ENCODE data around the gene GBF1.
A peak's percentile ranks its signal among the peaks of the same experiment; 100 is the strongest.
"Not testable (repeated sequence)": the region's sequence is repeated elsewhere in the genome, so short reads cannot be mapped to it uniquely, and the experiment has no call there.

The GBF1 gene

GRCh38 chr10:102300912-102301311, 55.6 kb downstream of the GBF1 start:
- H3K27me3 Mint-ChIP-seq, H3K4me3 Mint-ChIP-seq, ATAC-seq, H3K9me3 Mint-ChIP-seq, H3K27ac Mint-ChIP-seq: not testable (repeated sequence)
- H3K4me1 Mint-ChIP-seq, result peaks cover 15% of the 10 kb centered on the region
- H3K36me3 Mint-ChIP-seq, result peaks cover 12% of the 10 kb centered on the region

DNA sequence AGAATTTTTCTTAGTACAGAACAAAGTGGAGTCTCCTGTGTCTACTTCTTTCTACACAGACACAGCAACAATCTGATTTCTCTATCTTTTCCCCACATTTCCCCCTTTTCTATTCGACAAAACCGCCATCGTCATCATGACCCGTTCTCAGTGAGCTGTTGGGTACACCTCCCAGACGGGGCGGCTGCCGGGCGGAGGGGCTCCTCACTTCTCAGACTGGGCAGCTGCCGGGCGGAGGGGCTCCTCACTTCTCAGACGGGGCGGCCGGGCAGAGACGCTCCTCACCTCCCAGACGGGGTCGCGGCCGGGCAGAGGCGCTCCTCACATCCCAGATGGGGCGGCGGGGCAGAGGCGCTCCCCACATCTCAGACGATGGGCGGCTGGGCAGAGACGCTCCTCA, 56.0 kb downstream of the GBF1 start:
- ATAC-seq, H3K9me3 Mint-ChIP-seq, H3K27ac Mint-ChIP-seq, H3K4me3 Mint-ChIP-seq, H3K27me3 Mint-ChIP-seq: not testable (repeated sequence)
- peaks cover 14% of the 10 kb centered on the region for H3K36me3 Mint-ChIP-seq
- H3K4me1 Mint-ChIP-seq, result peaks cover 15% of the 10 kb centered on the region

DNA sequence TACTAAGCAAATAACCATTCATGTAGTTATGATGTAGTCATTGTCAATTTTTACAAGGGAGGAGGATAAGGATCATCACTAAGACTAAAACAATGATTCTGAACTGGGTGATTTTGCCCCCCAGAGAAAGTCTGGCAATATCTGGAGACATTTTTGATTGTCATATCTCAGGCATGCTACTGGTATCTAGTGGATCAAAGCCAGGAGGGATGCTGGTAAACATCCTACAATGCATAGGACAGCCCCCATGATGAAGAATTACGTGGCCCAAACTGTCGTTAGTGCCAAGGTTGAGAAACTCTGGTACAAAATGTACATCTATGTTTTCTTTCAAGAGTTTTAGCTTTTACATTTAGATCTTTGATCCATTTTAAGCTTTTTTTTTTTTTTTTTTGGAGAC, 57.3 kb downstream of the GBF1 start:
- Mint-ChIP-seq H3K36me3 (peaks cover 26% of the 10 kb centered on the region), H3K4me3 (no peak overlapping the region)

GRCh38 chr10:102306006-102306405, 60.7 kb downstream of the GBF1 start:
- H3K9me3 Mint-ChIP-seq, result no peaks in the 10 kb centered on the region
- ATAC-seq, result no peak
- H3K4me3 Mint-ChIP-seq, result no peak overlapping the region
- no peaks in the 10 kb centered on the region for H3K27me3 Mint-ChIP-seq
- peaks cover 24% of the 10 kb centered on the region for H3K36me3 Mint-ChIP-seq
- no peak overlapping the region for H3K27ac Mint-ChIP-seq
- peaks cover 19% of the 10 kb centered on the region for H3K4me1 Mint-ChIP-seq

More for the DNA sequence above, 57.3 kb downstream of the GBF1 start:
- Mint-ChIP-seq H3K4me1 (peaks cover 15% of the 10 kb centered on the region), H3K9me3 (no peaks in the 10 kb centered on the region), H3K27me3 (no peaks in the 10 kb centered on the region), H3K27ac (no peak overlapping the region)
- ATAC-seq, result no peak

DNA sequence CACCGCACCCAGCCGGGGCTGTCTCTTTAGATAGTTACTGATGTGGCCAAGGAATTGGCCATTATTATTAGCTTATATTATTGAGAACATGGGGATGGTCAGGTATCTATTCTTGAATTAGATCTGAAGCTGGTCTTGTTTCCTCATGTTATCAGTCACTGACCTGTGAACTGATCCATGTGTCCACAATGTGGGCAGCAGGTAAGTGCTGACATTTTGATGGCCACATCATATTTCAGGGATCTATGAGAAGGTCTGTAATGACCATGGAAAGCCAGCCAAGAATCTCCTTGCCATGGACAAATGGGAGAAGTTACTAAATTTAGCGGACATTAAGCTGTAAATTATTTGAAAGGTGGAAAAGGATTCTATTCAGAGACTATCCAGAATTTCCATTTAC, 61.4 kb downstream of the GBF1 start:
- Mint-ChIP-seq H3K27me3 (no peaks in the 10 kb centered on the region), H3K4me3 (no peak overlapping the region), H3K27ac (no peak overlapping the region), H3K4me1 (peaks cover 19% of the 10 kb centered on the region), H3K9me3 (no peaks in the 10 kb centered on the region), H3K36me3 (peaks cover 24% of the 10 kb centered on the region)
- no peak for ATAC-seq

DNA sequence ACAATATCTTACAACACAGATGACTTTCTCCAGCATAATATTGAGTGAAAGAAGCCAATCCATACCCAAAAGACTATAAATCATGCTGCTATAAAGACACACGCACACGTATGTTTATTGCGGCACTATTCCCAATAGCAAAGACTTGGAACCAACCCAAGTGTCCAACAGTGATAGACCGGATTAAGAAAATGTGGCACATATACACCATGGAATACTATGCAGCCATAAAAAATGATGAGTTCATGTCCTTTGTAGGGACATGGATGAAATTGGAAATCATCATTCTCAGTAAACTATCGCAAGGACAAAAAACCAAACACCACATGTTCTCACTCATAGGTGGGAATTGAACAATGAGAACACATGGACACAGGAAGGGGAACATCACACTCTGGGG, 63.0 kb downstream of the GBF1 start:
- H3K4me3 Mint-ChIP-seq, H3K27ac Mint-ChIP-seq, H3K9me3 Mint-ChIP-seq, H3K27me3 Mint-ChIP-seq, ATAC-seq: not testable (repeated sequence)
- Mint-ChIP-seq H3K36me3 (peaks cover 19% of the 10 kb centered on the region), H3K4me1 (peaks cover 25% of the 10 kb centered on the region)

- Mint-ChIP-seq H3K36me3 (peaks cover 19% of the 10 kb centered on the region), H3K9me3 (no peaks in the 10 kb centered on the region), H3K27ac (no peak overlapping the region), H3K27me3 (no peaks in the 10 kb centered on the region), H3K4me3 (no peak overlapping the region), H3K4me1 (peaks cover 25% of the 10 kb centered on the region)
- ATAC-seq, result no peak
Observed at GRCh38 chr10:102309236-102309635, 63.9 kb downstream of the GBF1 start.

DNA sequence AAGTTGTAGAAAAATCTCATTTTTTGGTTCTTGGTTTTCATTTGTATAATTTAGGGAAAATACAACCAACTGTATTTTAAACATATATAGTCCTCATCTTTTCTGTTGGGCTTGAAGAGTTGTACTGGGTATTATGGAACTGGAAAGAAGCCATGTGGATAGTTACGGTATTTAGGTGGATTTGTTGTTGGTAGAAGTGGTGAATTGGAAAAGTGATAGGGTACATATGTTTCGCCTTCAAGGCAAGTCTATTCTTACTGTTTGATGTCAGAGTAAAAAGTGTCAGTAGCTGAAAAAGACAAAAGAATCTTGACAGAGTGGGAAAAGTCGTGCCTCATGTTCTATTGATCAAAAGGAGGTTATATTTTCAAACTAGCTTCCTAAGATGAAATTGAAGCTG, 64.6 kb downstream of the GBF1 start:
- H3K27ac Mint-ChIP-seq, result no peak overlapping the region
- H3K36me3 Mint-ChIP-seq, result peaks cover 24% of the 10 kb centered on the region
- H3K27me3 Mint-ChIP-seq, result no peaks in the 10 kb centered on the region
- no peak for ATAC-seq
- no peaks in the 10 kb centered on the region for H3K9me3 Mint-ChIP-seq
- no peak overlapping the region for H3K4me3 Mint-ChIP-seq
- H3K4me1 Mint-ChIP-seq, result peaks cover 25% of the 10 kb centered on the region

DNA sequence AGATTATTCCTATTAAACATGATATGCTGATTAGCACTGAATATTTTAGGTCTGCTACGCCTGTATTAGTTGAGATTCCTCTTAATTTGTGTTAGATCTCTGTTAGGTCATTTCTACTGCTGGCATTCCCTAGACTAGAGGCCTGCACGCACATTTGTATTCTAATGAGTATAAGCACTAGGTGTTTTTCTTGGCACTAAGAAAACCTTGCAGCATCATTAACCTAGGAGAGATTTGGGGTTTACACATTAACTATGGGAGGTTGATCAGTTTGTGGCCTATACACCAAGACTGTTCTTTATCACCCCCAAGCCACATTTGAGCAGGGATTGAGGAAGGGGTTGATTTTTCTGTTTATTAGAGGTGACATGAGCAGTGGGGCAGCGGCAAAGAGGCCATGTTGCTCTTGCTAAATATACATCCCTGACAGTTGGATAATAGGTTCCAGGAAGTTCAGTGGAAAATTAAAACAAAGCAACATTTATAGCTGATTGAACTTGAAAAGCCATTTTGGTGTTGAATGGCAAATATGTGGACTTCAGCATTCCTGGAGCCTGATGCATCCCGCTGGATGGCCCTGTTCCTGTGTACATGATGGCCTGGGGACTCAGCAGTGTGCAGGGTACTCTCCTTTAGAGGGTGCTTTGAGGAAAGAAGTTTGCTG, 65.2 kb downstream of the GBF1 start:
- H3K27me3 Mint-ChIP-seq, result no peaks in the 10 kb centered on the region
- no peak for ATAC-seq
- H3K9me3 Mint-ChIP-seq, result no peaks in the 10 kb centered on the region
- peaks cover 24% of the 10 kb centered on the region for H3K36me3 Mint-ChIP-seq
- no peak overlapping the region for H3K4me3 Mint-ChIP-seq
- H3K4me1 Mint-ChIP-seq, result peaks cover 25% of the 10 kb centered on the region
- no peak overlapping the region for H3K27ac Mint-ChIP-seq

- ATAC-seq, result no peak
- Mint-ChIP-seq H3K27ac (no peak overlapping the region), H3K4me1 (peaks cover 25% of the 10 kb centered on the region), H3K27me3 (no peaks in the 10 kb centered on the region), H3K36me3 (peaks cover 24% of the 10 kb centered on the region), H3K9me3 (no peaks in the 10 kb centered on the region), H3K4me3 (no peak overlapping the region)
Observed at GRCh38 chr10:102311025-102311420, 65.7 kb downstream of the GBF1 start.

DNA sequence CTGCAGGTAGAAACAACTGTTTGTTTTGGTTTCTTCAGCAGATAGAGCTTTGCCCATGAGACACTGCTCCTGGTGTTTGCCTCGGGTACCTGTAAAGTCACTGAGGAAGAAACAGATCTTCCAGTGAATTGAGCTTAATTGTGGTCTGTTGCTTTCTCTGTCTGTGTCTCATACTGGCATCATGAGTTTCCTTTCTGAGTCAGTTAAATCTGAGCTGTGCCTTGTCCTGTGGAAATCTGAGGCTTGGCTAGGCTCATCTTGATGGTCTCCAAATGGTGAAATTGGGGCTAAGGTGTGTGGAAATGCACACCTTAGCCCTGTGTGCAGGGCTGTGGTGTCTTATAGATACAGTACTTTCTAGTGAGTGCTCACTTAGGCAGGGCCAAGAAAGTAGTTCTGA, 67.4 kb downstream of the GBF1 start:
- Mint-ChIP-seq H3K4me1 (peaks cover 25% of the 10 kb centered on the region), H3K27me3 (no peaks in the 10 kb centered on the region), H3K27ac (no peak overlapping the region), H3K36me3 (peaks cover 9% of the 10 kb centered on the region), H3K9me3 (no peaks in the 10 kb centered on the region), H3K4me3 (no peak overlapping the region)
- ATAC-seq, result no peak

DNA sequence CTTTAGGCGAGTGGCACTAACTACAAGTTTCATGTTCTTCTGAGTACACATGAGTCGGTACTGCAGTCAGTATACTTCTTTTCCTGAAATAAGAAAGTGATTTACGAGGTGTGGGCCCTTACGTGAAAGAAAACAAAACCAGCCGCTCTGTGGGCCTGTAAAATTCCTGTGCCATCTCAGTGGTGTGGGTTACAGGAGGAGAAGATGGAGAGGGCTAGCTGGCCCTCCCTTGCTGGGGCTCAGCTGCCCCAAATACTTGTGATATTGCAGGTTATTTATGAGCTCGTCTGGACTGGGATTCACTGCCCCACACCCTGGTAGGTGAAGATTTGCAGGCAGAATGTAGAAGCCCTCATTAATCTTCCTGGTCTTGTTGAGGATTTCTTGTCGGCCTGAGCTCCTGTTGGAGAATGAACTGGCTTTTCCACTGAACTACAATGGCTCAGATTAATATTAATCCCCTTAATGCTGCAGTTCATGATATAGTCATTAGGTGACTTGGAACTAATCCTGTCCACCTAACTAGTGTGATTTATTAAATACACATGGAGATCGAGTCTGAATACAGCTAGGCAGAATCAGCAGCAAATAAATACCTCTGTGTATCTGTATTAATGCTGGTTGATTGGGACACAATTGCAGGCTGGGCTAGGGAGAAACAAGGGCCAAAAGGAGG, 68.0 kb downstream of the GBF1 start:
- Mint-ChIP-seq H3K4me1 (peaks cover 25% of the 10 kb centered on the region), H3K4me3 (no peak overlapping the region), H3K9me3 (no peaks in the 10 kb centered on the region), H3K36me3 (peaks cover 6% of the 10 kb centered on the region), H3K27ac (no peak overlapping the region), H3K27me3 (no peaks in the 10 kb centered on the region)
- no peak for ATAC-seq

GRCh38 chr10:102314801-102315200, 69.5 kb downstream of the GBF1 start:
- Mint-ChIP-seq H3K9me3 (no peaks in the 10 kb centered on the region), H3K27ac (no peak overlapping the region), H3K4me1 (peaks cover 23% of the 10 kb centered on the region), H3K27me3 (no peaks in the 10 kb centered on the region), H3K4me3 (no peak overlapping the region), H3K36me3 (peaks cover 6% of the 10 kb centered on the region)
- no peak for ATAC-seq

- Mint-ChIP-seq H3K27me3 (no peaks in the 10 kb centered on the region), H3K4me1 (peaks cover 19% of the 10 kb centered on the region)
Observed at GRCh38 chr10:102316421-102316820, 71.1 kb downstream of the GBF1 start.

GRCh38 chr10:102322914-102323313, 77.6 kb downstream of the GBF1 start:
- peaks cover 46% of the 10 kb centered on the region for H3K4me1 Mint-ChIP-seq
- no peaks in the 10 kb centered on the region for H3K9me3 Mint-ChIP-seq
- H3K27me3 Mint-ChIP-seq, result no peaks in the 10 kb centered on the region
- peaks cover 10% of the 10 kb centered on the region for H3K36me3 Mint-ChIP-seq
- ATAC-seq, result peak; percentile 62
- peak overlapping the region; percentile 22 for H3K27ac Mint-ChIP-seq
- H3K4me3 Mint-ChIP-seq, result no peak overlapping the region

More at GRCh38 chr10:102316421-102316820, 71.1 kb downstream of the GBF1 start:
- Mint-ChIP-seq H3K9me3 (no peaks in the 10 kb centered on the region), H3K27ac (no peak overlapping the region), H3K4me3 (no peak overlapping the region), H3K36me3 (peaks cover 13% of the 10 kb centered on the region)
- no peak for ATAC-seq

DNA sequence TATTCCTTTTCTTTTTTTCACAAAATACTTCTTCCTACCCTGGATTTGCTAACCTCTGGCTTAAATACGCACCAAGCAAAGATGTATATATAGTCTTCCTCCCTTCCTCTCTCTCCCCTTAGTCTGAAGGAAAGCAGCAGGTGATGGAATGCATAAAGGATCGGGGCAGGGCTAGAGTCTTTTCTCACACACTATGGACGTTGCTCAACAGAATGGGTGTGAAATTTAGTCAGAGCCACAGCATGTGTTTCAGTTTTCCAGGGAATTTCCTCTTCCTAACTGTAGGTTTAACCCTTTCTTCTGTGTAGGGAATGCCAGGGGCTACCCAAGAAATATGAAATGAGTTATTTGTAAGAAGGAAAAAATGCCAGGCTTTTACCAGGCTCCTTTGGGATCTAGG, 78.7 kb downstream of the GBF1 start:
- no peaks in the 10 kb centered on the region for H3K9me3 Mint-ChIP-seq
- H3K27ac Mint-ChIP-seq, result no peak overlapping the region
- H3K36me3 Mint-ChIP-seq, result peaks cover 10% of the 10 kb centered on the region
- no peak overlapping the region for H3K4me3 Mint-ChIP-seq
- no peak for ATAC-seq
- H3K27me3 Mint-ChIP-seq, result no peaks in the 10 kb centered on the region
- H3K4me1 Mint-ChIP-seq, result peaks cover 45% of the 10 kb centered on the region

All from stimulated activated memory B cell treated with anti-CD40 and anti-IgM and Interleukin-4, amounts not matched to agents 10 μg/mL and 1 μg/mL and 100 μg/mL, for 72 hours (primary cell).